Common myeloid progenitor, CD34-positive (primary cell): ENCODE results near the gene RAB25.

Experiments
- CTCF ChIA-PET: fragments of 350-600 bp; sonication (Branson Sonifier 250); formaldehyde crosslinking; loops from one replicate; lab custom pipeline; 2021; ENCODE audit warnings: antibody characterized with exemption; lab: Charles Lee
- POLR2A ChIA-PET: fragments of 350-600 bp; sonication (Branson Sonifier 250); formaldehyde crosslinking; loops from one replicate; lab custom pipeline; 2021; ENCODE audit warnings: antibody characterized with exemption; lab: Charles Lee
- DNase-seq, 3 donors: peaks; one replicate each; pipeline versions ENCODE4 v3.0.0 to v3.0.0-alpha.2; 2013
- H3K27ac ChIP-seq, 2 experiments: 1 replicate in 1 of 2; 2 replicates in 1 of 2; pipeline ENCODE4 v1.7.0; 2013; ENCODE audit warnings: inconsistent platforms in 2 of 2, low read length in 2 of 2, mild to moderate bottlenecking in 2 of 2, low read depth in 1 of 2, moderate library complexity in 1 of 2; ENCODE audit not compliant: severe bottlenecking in 2 of 2, insufficient read depth in 1 of 2, poor library complexity in 1 of 2
- H3K27me3 ChIP-seq, 5 experiments: replicated peaks in 2 of 5; 1 replicate in 3 of 5; 2 replicates in 2 of 5; pipeline versions ENCODE4 v1.6.1 to v1.7.0; 2013; ENCODE audit warnings: low read length in 4 of 5, mild to moderate bottlenecking in 2 of 5, moderate library complexity in 2 of 5, inconsistent platforms in 1 of 5; ENCODE audit not compliant: insufficient read depth in 5 of 5, control insufficient read depth in 4 of 5
- H3K36me3 ChIP-seq, 4 experiments: 1 replicate in 2 of 4; 2 replicates in 2 of 4; pipeline versions ENCODE4 v1.6.1 to v1.7.0; 2013; ENCODE audit warnings: low read length in 3 of 4, control low read depth in 1 of 4, mild to moderate bottlenecking in 1 of 4; ENCODE audit not compliant: control insufficient read depth in 4 of 4, insufficient read depth in 4 of 4
- H3K4me1 ChIP-seq, 4 experiments: 1 replicate in 3 of 4; 2 replicates in 1 of 4; pipeline versions ENCODE4 v1.6.1 to v1.7.1; 2013; ENCODE audit warnings: low read length in 3 of 4, mild to moderate bottlenecking in 3 of 4, control low read depth in 1 of 4, inconsistent platforms in 1 of 4, moderate library complexity in 1 of 4; ENCODE audit not compliant: control insufficient read depth in 4 of 4, insufficient read depth in 4 of 4; ENCODE audit errors: control extremely low read depth in 1 of 4
- H3K4me3 ChIP-seq, 7 experiments: 1 replicate in 4 of 7; 2 replicates in 3 of 7; pipeline versions ENCODE4 v1.5.1 to v1.7.0; 2013; ENCODE audit warnings: mild to moderate bottlenecking in 7 of 7, low read length in 6 of 7, moderate library complexity in 6 of 7, inconsistent platforms in 2 of 7, low read depth in 2 of 7, control low read depth in 1 of 7; ENCODE audit not compliant: insufficient read depth in 4 of 7, control insufficient read depth in 1 of 7; ENCODE audit errors: extremely low read depth in 1 of 7
- H3K9me3 ChIP-seq, 5 experiments: 1 replicate in 4 of 5; 2 replicates in 1 of 5; pipeline versions ENCODE4 v1.6.1 to v1.7.1; 2013; ENCODE audit warnings: low read length in 4 of 5, mild to moderate bottlenecking in 2 of 5, inconsistent platforms in 1 of 5, low read depth in 1 of 5, moderate library complexity in 1 of 5; ENCODE audit not compliant: control insufficient read depth in 4 of 5, insufficient read depth in 2 of 5; ENCODE audit errors: control extremely low read depth in 1 of 5
- WGBS: methylation state at CpG from one replicate; pipeline ENCODE4 v1.1.5; 2013; ENCODE audit not compliant: insufficient coverage; 5-methylcytosine and 5-hydroxymethylcytosine counted together

The RAB25 gene

GRCh38 chr1:156104065-156104810 is 43.3 kb downstream of the RAB25 start:
- 18% methylated on average over 8 of the region's 15 CpGs for WGBS
- Histone ChIP-seq H3K27ac (peak overlapping the region; percentile 48 to 92), H3K27me3 (peaks cover 0 to 14% (median 10%) of the 10 kb centered on the region in 5 experiments), H3K4me3 (peak overlapping the region in 3 of 7 experiments; percentile 20 to 64 (median 47)), H3K36me3 (no peaks in the 10 kb centered on the region), H3K9me3 (no peaks in the 10 kb centered on the region), H3K4me1 (peaks cover 7 to 55% (median 51%) of the 10 kb centered on the region in 4 experiments)
- DNase-seq = peak; percentile 91 to 96 (median 96)
- CTCF ChIA-PET = interaction anchor here (1.2 to 29.6 kb wide), 3 partner anchors 10 to 212 kb away, joined by 3 to 1191 read pairs (median 107); partner anchors contain the start of gene LMNA
- POLR2A ChIA-PET = interaction anchor here (0.9 to 3.5 kb wide), 3 partner anchors 9 to 23 kb away, joined by 3 to 27 read pairs (median 5); partner anchors contain the start of gene LMNA

GRCh38 chr1:156104861-156105832 is 44.2 kb downstream of the RAB25 start:
- ChIA-PET CTCF (interaction anchor here (1.2 to 29.6 kb wide), 3 partner anchors 11 to 212 kb away, joined by 3 to 1191 read pairs (median 107); partner anchors contain the start of gene LMNA), POLR2A (interaction anchor here (0.6 to 3.5 kb wide), 5 partner anchors 8 to 38 kb away, joined by 3 to 27 read pairs (median 4); partner anchors contain the start of gene LMNA)
- WGBS = 84% methylated on average over 10 of the region's 11 CpGs
- Histone ChIP-seq H3K36me3 (no peaks in the 10 kb centered on the region), H3K27ac (peak overlapping the region; percentile 54 to 92), H3K4me1 (peaks cover 7 to 55% (median 51%) of the 10 kb centered on the region in 4 experiments), H3K4me3 (peak overlapping the region in 3 of 7 experiments; percentile 46 to 65 (median 64)), H3K27me3 (peaks cover 0 to 11% (median 5%) of the 10 kb centered on the region in 5 experiments), H3K9me3 (no peaks in the 10 kb centered on the region)
- peak in 2 of 3 donors; percentile 62 to 63 for DNase-seq

GRCh38 chr1:156106624-156107488 is 45.9 kb downstream of the RAB25 start:
- Histone ChIP-seq H3K27ac (peak overlapping the region; percentile 87 to 92), H3K36me3 (no peaks in the 10 kb centered on the region), H3K27me3 (peaks cover 0 to 11% (median 4%) of the 10 kb centered on the region in 5 experiments), H3K4me1 (peaks cover 7 to 53% (median 48%) of the 10 kb centered on the region in 4 experiments), H3K9me3 (no peaks in the 10 kb centered on the region), H3K4me3 (peak overlapping the region in 3 of 7 experiments; percentile 52 to 68 (median 63))
- 73% methylated on average over 10 of the region's 14 CpGs for WGBS
- DNase-seq = peak in 2 of 3 donors; percentile 27 to 56
- POLR2A ChIA-PET = interaction anchor here (0.6 to 1.1 kb wide), 4 partner anchors 8 to 33 kb away, joined by 3 to 8 read pairs (median 5); partner anchors contain the start of gene LMNA
- CTCF ChIA-PET = interaction anchor here (9.8 to 29.6 kb wide), 2 partner anchors 12 to 20 kb away, joined by 107 to 1191 read pairs; partner anchors contain the start of gene LMNA

GRCh38 chr1:156108057-156108456 is 47.1 kb downstream of the RAB25 start:
- peaks cover 7 to 50% (median 49%) of the 10 kb centered on the region in 4 experiments for H3K4me1 ChIP-seq
- no peaks in the 10 kb centered on the region for H3K9me3 ChIP-seq
- POLR2A ChIA-PET = no interaction called here
- H3K27ac ChIP-seq = no peak overlapping the region
- H3K27me3 ChIP-seq = peaks cover 0 to 20% (median 9%) of the 10 kb centered on the region in 5 experiments
- no peaks in the 10 kb centered on the region for H3K36me3 ChIP-seq
- WGBS = 100% methylated on average over 1 of the region's 3 CpGs
- no peak for DNase-seq
- H3K4me3 ChIP-seq = no peak overlapping the region
- CTCF ChIA-PET = interaction anchor here (9.8 to 29.6 kb wide), 2 partner anchors 14 to 19 kb away, joined by 107 to 1191 read pairs; partner anchors contain the start of gene LMNA

DNA sequence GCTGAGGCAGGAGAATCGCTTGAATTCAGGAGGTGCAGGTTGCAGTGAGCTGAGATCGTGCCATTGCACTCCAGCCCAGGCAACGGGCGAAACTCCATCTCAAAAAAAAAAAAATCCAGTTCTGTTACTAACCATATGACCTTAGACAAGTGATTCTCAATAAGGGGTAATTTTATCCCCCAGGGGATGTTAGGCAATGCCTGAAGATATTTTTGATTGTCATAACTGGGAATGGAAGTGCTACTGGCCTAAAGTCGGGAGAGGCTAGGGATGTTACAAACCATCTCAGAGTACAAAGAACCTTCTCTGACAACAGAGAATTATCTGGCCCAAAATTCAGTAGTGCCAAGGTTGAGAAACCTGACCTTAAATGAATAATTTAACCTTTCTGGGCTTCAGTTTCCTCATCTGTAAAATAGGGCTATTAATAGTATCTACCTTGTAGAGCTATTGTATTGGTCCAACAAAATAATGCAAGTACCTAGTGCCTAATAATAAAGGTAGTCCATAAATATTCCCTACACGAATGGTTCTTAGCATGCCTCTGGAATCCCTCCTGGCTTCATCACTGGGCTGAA is 47.8 kb downstream of the RAB25 start:
- Histone ChIP-seq H3K4me3 (no peak overlapping the region), H3K36me3 (no peaks in the 10 kb centered on the region), H3K4me1 (peaks cover 7 to 49% (median 46%) of the 10 kb centered on the region in 4 experiments), H3K9me3 (no peaks in the 10 kb centered on the region), H3K27ac (no peak overlapping the region), H3K27me3 (peaks cover 0 to 27% (median 10%) of the 10 kb centered on the region in 5 experiments)
- DNase-seq = no peak
- ChIA-PET CTCF (interaction anchor here (9.8 to 29.6 kb wide), 2 partner anchors 14 to 19 kb away, joined by 107 to 1191 read pairs; partner anchors contain the start of gene LMNA), POLR2A (no interaction called here)
- 97% methylated on average over 2 of the region's 6 CpGs for WGBS
